ENCODE data around the gene ECHDC3. TPM values are rescaled to one million over a fixed set of nuclear protein-coding genes. Genes with fewer than 3 reads are reported as not detected.

ECHDC3 gene
- total RNA-seq, 1 donor from 2014 or later, result 17.0 TPM

DNA sequence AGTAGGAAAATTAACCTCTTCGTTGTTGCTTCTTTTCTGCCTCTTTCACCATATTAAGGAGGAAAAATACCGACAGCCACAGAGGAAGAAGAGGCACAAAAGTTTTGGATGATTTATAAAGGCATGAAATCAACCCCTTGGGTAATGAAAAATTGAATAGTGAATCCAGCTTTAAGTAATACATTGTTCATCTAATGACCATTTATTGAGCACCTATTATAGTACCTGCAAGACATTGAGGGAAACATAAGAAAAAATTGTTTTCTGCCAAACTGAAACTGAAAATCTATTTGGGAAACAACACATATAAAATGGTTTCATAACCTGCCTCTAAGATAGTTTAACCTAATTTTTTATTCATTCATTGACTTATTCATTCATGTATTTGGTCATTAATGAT lies 8.2 kb downstream of the ECHDC3 start:
- DNase-seq, result no peak

DNA sequence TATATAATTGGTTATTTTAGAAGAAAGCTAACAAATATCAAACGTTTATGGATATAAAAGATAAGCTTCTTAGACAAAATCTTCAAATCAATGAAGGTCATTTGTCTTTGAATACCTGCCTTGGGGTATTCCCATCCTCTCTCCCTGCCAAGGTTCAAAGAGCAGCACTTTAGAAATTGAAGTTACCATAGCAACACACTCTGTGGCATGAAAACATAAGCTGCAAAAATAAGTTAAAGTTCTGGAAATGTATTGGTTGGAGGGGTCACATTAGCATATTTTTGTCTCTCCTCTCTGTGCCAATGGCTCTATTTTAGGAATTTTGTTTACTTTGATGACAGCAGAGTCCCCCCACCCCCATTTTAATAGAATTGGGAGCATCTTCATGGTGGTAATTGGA lies 12.0 kb downstream of the ECHDC3 start:
- no peak for DNase-seq

DNA sequence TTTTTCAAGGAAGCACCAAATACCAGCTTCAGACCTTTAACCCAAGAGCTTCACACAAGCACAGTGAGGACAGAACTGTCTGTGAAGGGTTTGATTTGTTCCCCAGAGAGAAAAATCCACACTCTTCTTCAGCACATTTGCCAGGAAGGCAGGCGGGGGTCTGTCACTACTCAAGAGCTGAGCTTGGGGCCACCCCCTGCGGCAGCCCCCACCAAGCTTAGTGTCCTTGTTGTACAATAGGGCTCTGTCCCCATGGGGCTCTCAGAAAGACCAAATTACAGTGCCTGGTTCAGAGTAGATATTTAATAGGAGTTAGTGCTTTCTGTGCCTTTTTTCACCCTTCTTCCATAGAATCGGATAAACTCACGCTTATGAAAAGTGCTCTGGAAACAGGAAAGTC lies 12.4 kb downstream of the ECHDC3 start:
- DNase-seq, result no peak

DNA sequence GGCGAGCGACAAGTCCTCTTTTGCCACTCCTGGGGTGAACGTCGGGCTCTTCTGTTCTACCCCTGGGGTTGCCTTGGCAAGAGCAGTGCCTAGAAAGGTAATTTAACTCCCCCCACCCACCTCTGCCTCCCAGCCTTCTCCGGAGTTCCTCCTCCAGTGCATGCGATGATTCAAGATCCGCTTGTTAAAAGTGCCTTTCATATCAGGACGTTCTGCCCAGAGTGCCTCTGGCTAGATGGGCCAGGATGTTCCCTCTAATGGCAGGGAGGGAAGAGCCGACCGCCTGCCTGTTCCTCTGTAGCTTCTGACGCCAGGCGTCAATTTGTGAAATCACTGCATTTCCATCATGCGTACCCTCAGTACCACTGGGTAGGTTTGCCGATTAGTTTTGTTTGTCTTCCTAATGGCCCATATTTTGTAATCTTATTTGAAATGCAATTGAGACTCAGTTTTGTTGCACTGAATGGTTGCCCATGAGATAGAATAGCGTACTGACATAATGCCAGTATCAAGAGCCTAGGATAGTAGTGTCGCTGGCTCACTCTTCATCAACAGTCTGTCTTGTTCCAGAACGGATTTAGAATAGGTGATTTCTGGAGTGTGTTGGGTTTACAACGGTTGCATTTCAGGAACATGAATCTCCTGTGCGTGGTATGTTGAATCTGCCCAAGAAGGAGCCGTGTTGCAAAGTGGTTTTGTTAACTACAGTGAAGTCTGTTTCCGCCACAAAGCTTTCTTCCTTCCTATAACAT lies 13.5 kb downstream of the ECHDC3 start:
- DNase-seq, result no peak

DNA sequence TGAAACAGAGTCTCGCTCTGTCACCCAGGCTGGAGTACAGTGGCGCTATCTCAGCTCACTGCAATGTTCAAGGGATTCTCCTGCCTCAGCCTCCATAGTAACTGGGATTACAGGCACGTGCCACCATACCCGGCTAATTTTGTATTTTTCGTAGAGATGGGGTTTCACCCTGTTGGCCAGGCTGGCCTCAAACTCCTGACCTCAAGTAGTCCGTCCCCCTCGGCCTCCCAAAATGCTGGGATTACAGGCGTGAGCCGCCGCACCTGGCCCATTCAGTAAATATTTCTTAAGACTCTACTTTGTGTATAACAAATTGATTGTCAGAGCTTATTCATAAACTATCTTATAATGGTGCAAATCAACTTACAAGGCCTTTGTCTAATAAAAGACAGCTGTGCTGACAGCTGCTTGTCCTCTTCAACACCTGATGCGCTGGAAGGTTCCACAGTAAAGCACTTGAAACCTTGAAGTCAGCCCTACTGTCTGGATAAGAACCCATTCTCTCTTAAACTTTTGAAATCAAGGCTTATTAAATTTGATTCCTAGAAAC lies 14.7 kb downstream of the ECHDC3 start:
- DNase-seq, result no peak

DNA sequence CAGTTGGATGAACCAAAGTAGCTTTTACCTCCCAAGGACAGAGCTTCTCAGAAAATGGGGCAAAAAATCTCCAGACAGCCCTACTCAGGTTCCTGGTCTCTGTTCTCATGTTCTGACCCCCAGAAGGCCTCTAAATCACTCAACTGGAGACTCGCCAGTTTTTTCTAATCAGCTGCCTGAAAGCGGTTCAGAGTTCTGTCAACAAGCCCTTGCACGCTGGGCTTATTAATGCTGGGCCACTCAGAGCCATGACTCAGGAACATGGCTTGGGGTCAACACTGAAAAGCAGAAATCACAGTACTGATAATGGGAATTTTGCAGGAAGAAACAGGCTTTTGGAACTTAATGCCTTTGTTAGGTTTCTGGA lies 15.3 kb downstream of the ECHDC3 start:
- DNase-seq, result peak; percentile 30

DNA sequence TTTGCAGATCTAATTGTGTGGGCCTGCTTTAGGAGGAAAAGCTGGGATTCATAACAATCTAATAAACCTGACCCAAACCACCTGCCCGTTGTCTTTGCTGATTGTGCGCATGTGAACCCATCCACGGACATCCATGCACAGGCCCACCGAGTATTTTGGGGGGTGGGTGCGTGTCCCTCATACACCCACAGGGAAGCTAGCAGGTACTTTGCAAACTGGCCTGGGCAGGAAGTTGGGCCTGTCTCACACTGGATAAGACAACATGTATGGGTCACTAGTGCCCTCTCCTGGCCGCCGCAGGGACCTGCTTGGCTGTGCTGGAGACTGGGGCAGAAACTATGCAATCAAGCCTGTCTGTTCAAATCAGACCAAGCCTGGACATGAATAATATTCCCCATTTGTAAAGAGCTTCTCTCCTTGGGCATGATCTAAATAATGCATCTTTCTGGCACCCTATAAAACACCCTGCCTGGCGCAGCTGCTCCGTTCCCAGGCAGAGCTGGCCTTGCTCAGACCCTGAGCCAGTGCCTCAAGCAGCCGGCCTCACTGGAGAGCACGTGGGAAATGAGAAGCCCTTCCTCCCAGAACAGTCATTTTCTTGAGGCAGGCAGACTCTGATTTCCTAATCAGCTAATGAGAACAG lies 15.8 kb downstream of the ECHDC3 start:
- DNase-seq, result peak; percentile 66

DNA sequence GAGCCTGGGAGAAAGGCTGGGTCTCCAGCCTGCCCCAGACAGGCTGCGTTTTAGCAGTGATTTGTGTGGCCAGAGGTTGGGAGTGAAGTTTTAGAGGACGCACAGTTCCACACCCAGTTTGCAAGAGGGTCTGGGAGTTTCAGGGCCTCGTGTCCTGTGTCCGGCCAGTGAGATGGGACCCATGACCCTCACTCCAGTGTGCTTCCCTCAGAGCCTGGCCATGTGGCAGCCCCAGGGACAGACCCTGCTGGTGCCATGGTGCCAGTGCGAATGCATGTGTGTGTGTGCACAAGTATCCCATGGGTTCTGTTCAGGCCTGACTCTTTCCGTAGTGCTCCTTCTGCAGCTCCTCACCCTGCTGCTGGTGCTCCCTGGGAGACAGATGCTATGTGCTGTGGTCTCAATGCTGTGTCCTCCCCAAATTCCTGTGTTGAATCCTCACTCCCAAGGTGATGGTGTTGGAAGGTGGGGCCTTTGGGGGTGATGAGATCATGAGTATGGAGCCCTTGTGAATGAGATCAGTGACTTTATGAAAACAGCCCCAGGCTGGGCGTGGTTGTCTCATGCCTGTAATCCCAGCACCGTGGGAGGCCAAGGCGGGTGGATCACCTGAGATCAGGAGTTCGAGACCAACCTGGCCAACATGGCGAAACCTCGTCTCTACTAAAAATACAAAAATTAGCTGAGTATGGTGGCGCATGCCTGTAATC lies 16.5 kb downstream of the ECHDC3 start:
- DNase-seq, result no peak

DNA sequence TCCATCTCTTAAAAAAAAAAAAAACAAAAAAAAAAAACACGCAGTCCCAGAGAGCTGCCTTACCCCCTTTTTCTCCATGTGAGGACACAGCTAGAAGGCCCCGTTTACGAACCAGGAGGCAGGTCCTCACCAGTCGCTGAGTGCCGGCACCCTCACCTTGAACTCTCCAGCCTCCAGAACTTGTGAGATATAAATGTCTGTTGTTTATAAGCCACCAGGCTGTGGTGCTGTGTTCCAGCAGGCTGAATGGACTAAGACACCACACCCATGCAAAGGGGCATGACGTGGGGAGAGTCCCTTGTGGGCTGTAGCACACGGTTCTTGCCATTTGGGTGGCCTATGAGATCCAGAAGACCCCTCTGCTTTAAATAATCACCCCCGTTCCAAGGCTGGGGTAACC lies 17.2 kb downstream of the ECHDC3 start:
- no peak for DNase-seq

DNA sequence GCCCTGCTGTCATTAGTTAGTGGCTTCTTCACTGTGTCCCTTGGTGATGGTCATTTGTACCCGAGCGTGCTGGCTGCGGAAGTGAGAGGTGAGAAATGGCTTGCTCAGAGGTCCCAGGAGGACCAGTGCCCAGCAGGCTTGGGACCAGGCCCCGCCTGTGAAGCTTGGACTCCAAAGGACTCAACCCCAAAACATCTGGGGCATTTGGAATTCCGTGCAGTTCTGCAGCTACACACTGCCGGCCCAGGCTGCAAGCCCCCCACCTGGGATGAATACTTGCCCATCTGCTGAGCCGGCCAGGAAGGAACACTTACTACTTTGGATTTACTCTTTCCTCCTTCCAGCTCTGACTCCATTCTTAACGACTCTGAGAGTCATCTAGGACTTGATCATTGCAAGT lies 18.0 kb downstream of the ECHDC3 start:
- no peak for DNase-seq

DNA sequence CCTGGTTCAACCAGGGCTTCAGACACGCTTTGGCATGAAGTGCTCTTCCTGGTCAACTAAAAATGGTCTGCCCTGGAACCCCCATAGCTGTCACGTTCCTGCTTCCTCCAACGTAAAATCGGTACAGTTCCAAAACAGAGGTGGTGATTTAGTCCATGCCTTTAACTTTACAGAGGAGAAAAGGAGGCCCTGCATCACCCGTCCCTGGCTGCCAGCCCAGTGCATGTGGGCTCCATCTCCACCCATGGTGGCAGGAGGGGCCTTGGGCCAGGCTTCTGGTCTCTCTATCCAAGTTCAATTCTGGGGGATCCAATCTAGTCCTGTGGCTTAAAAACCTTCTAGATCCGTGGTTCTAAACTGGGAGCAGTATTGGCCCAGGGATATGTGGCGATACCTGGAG lies 18.7 kb downstream of the ECHDC3 start:
- DNase-seq, result no peak

DNA sequence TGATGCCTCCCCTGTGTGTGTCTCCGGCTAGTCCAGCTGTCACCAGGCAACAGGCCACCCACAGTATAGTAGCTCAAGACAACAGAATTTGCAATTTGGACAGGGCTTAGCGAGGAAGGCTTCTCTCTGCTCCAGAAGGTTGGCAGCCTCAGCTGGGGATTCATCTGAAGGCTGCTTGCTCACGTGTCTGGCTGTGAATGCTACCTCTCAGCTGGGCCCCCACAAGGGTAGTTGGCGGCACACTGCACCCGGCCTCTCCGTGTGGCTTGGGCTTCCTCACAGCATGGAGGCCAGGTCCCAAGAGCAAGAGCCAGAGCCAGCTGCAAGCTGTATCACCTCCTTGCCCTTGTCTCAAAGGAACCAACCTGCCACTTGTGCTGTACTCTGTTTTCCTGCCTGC lies 19.2 kb downstream of the ECHDC3 start:
- no peak for DNase-seq

DNA sequence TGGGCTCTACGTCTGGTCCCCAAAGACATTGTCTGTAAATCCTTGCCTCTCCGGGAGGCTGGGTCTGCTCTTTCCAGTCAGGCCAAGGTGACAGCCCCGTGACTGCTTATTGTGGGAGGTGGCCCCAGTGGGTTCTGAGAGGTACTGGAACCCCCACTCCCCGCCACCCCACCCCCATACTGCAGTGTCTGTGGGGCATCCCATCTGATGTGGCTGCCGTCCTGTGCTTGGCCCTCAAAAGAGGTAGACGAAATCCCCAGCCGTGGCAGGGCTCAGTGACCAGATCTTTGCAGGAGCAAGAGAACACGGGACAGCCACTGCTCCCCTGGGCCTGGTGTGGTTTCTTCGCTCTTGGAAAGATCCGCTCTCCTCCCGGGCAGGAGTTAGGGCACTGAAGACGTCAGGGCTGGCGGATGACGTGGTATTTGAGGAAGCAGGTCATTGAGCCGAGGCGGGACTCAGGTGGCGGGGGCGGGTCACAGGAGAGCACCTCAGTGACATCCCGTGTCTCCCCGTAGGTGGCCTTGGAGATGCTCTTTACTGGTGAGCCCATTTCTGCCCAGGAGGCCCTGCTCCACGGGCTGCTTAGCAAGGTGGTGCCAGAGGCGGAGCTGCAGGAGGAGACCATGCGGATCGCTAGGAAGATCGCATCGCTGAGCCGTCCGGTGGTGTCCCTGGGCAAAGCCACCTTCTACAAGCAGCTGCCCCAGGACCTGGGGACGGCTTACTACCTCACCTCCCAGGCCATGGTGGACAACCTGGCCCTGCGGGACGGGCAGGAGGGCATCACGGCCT lies 20.7 kb downstream of the ECHDC3 start:
- no peak for DNase-seq

DNA sequence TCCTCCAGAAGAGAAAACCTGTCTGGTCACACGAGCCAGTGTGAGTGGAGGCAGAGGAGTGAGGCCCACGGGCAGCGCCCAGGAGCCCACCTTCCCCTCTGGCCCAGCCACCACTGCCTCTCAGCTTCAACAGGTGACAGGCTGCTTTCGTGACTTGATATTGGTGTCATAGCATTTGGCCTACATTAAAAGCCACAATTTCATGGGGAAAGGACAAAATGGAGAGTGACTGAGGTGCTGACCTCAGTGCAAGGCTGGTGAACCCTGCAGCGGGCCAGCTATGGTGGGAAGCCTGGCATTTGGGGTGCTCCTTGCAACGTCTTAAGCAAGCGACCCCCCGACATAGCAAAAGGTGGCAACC lies 21.3 kb downstream of the ECHDC3 start:
- no peak for DNase-seq

DNA sequence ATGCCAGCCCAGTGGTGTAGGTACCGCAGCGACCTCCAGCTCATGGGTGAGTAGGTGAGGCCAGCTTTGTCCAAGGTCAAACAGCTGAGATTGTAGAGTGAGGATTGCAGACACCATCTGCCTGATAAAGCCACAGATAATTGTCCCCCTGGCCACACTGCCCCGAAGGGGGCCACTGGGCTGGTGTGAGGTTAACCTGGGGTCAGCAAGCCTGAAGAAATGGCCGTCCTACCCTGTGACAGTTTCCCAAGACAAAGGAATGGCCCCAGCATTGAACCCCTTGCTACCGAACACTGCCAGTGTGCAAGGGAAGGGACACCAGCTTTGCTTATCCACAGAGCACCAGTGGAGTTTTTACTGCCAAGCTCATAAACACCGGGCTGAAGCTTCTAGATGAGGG lies 23.0 kb downstream of the ECHDC3 start:
- DNase-seq, result no peak

DNA sequence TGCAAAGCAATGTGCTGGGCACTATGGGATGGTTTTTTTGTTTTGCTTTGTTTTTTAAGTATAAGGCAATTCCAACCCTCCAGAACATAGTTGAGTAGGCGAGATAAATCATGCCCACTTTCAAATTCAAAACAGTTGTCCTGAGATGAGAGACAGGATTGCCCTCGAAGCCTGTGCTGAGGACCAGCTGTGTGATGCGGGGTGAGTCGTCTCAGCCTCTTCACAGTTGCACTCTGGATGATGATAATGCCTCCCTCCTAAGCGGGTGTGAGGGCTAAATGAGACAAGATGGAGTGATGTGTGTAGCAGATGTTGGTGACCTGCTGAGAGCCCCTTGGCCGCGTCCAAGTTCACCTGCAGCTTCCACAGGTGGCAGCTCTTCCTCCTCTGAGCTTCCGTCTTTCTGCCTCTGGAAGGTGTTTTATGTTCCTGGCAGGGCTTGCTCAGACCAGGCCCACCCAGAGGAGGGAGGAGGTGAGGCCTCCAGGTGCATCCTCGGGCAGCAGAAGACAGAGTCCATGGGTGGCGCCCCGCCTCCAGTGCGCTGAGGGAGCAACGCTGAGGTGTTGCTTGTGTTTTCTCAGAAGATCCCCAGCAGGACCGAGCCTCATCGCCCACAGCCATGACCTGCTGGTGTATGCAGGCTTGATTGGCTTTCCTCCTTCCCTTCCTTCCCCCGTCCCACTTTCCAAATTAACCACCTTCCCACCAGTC lies 30.6 kb downstream of the ECHDC3 start:
- no peak for DNase-seq

DNA sequence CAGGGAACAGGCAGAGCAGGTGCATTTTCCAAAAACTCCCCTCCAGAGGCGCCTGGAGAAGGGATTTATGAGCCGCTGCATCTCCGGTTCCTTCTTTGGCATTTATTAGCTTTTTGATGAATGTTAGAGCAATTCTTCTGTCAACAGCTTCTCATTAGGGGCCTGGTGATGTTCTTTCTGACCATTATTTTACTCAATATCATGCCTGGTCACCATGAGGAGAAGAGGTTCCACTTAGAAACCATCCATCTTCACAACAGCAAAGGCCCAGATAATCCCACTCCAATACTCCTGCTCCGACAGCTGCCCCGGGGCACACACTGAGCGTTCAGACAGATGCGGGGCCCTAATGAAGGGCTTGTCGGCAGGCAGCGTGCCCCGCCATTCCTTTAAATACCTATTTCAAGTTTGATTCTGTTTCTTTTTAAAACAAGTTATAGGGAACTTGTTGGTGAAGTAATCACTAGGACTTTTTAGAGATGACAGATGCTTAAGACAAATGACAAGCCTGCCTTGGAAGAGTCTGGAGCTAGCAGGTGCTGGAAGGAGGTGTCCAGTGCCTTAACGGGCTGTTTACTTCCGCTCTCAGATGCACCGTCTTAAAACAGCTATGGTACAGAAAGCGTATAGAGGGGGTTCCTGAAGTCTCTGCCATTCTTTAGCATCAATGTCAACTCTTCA lies 31.7 kb downstream of the ECHDC3 start:
- no peak for DNase-seq

DNA sequence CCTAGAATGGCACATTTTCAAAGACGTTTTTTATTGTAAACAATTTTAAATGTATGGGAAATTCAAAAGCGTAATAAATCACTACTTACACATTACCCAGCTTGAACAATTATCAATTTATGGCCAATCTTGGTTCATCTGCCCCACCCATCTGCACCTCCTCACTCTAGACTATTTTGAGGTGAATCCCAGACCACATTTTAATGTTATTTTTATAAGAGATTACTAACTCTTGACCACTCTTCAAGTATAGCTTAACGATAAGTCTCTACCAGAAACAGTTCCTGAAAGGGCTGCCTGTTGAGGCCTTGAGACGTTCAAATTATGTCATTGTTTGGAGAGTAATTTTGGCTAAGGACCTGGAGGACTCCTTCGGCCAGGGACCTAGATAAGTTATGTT lies 33.2 kb downstream of the ECHDC3 start:
- no peak for DNase-seq

DNA sequence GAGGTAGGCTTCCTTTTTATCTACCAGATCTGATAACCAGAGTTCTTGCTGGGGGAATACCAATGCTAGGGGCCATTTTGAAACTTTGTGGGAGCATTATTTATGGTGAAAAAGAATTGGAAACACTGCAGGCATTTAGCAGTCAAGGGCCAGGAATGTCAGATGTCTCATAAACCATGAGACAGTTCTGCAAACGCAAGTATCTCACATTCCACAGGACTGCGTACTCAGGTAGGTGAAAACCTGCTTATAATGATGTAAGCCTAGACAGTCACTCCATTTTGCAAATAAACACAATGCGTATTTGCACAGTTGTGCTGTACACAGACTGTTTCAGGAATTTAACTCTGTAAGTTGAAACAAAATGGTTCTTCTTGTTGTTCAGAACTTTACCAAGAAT lies 33.9 kb downstream of the ECHDC3 start:
- no peak for DNase-seq

DNA sequence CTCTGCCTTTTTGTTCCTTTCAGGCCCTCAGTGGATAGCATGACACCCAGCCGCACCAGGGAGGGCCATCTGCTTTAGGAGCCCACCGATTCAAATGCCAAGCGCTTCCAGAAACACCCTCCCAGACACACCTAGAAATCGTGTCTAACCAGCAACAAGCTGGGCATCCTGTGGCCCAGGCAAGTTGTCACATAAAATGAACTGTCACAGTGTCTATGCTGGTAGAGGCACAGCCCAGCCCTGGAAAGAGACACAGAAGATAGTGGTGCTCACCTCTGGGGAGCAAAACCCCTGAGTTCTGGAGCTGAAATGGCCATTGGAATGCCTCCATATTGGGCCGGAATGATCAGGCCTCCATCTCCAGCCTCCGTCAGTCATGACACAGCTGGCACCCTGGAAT lies 38.9 kb downstream of the ECHDC3 start:
- DNase-seq, result no peak

DNA sequence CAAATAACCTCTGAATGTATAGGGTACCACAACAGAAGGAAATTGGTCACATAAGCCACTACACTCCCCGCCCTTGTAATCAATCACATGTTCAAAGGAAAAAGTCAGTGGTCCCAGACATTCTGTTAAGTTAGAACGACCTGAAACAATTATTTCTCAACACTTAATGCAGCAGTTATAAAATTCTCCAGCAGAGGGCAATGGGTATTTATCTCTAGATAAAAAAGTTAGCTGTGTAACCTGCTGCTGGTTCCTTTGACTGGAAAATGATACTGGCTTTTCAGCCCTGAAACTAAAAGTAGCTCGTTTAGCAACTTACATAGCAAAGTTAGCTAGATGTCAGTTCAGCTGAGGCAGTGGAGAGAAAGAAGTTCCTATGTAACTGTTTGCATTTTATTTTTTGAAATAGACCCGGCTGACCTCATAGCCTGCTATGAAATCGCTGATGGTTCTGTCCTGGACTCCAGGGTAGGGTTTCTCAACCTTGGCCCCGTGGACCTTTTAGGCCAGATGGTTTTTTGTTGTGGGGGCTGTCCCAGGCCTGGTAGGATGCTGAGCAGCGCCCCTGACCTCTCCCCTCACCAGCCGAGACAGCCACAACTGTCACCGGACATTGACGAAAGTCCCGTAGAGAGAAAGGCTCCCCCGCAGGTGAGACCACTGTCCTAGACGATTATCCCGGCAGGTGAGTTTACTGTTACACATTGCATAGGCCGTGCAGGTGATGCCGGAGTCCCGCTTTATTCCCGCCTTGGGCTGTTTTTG lies 40.8 kb downstream of the ECHDC3 start:
- peak; percentile 19 for DNase-seq
